ENCODE data around the gene PLCH1.

DNA sequence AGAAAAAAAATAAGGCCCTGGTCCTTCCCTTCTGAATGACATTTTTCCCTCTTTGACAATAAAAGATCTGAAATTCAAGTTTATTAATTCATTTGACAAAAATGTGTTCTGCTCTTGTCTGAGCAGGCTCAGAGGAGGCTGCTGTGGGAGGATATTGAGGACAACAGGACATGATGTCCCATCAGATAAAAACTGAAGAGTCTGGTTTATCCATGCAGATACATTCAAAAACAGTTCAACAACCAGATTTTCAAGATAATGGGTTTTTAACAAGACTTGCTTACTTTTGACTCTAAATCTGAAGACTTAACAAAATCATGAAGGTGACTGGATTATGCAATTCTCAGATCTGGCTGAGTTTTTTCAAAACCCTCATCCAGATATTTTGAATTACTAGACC lies 414.5 kb downstream of the PLCH1 start:
- no peak for TF ChIP-seq BMI1 (IDR thresholded peaks at IDR 0.05; ENCODE audit: low read length)
- TF ChIP-seq TEAD1 (CRISPR knock-in tag; IDR thresholded peaks at IDR 0.05): no peak
- TF ChIP-seq, protein P1, sequence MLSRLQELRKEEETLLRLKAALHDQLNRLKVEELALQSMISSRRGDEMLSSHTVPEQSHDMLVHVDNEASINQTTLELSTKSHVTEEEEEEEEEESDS (CRISPR knock-in tag; IDR thresholded peaks at IDR 0.05): no peak
- no peak for TF ChIP-seq NFYB (IDR thresholded peaks at IDR 0.05; ENCODE audit: extremely low read depth, insufficient read length)

Measured in K562 (cell line).